Measurements from ENCODE around the gene KCNH8. TPM values are rescaled to one million over a fixed set of nuclear protein-coding genes. Genes with fewer than 3 reads are reported as not detected.
"Not testable (repeated sequence)": the region's sequence is repeated elsewhere in the genome, so short reads cannot be mapped to it uniquely, and the experiment has no call there.

The KCNH8 gene
- total RNA-seq, 1 experiment from 2014 or later = not detected

DNA sequence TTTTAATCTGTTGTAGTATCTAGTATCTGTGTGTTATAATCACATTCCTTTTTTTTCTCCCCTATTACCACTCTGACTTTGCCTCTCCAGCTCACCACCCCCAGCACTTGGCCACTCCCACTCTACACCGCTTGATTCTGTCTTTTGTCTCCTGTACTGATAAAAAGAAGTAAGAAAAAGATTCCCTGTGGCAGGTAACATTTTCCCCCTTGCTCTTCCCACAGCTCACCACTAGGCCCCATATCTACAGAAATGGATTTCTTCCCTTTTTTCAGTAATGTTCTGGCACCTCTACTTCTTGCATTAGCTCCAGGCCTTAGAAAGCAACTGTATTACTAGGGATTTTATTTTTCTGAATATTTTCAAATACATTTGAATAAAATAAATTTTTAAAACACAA is 25.6 kb downstream of the KCNH8 start:
- DNase-seq (ENCODE audit: low read depth) = no peak

DNA sequence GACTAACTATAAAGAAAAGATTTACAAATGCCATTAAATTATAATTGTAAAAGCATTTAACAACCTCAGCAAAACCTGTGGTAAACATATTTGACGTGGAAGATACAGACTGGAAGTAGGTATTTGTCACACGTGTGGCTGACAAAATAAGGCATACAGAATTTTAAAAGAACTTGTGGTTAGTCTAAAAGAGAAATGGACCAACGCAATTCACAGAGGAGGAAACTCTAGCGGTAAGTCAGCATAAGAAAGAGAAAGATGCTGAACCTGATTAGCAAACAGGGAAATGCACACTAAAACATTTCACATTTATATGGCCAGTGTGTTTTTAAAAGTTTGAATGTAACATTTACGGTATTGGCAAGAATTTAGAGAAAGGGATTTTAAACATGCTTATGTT is 35.3 kb downstream of the KCNH8 start:
- no peak for DNase-seq (ENCODE audit: low read depth)

DNA sequence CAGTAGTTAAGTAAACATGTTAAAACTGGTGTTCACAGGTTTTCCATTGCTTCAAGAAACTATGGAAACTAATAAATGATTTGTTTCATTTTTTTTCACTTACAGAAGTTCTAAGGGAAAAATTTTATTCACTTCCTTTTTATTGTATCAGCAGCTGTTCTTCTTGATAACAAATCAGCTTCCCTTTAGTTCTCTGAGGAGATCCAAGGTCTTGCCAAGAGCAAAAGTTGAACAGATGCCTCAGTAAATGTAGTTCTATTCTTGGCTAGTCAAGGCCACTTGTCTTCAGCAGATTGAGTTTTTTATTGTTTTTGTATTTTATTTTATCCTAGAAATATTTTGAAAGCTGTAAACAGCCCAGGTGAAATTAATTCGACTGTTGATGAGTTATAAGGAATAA is 41.8 kb downstream of the KCNH8 start:
- no peak for DNase-seq (ENCODE audit: low read depth)

DNA sequence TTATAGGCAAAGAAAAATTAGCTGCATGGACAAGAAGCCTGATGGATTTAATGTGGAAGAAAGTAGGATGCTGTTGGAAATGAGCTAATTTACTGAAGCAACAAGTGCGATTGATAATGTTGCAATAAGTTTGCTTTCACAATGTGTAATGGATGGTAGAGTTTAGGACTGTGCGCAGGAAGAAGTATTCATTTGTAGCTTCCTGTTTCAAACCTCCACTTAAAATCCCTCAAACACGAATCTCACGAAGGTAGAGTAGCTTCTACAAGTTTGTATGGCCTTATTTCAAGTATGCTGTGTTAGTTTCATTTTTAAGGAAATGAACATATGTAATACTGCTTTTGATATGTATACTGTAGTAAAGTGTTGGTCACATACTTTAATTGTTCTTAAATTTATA is 42.3 kb downstream of the KCNH8 start:
- no peak for DNase-seq (ENCODE audit: low read depth)

DNA sequence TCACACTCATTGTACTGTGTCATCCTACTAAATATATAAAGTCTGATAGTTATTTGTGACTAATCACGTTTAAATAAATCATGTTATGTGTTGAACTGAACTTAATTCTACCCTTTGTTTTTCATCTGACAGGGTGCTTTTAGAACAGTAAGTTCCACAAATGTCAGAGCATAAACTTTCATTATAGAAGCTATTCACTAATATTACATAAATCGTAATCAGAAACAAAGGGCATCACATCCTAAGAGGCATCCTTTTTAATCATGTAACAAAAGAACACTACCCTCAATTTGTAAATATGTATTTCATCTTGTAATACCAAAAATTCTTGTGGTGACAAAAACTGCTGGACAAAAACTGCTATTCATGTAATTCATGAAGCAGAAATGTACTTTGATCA is 50.8 kb downstream of the KCNH8 start:
- no peak for DNase-seq (ENCODE audit: low read depth)

DNA sequence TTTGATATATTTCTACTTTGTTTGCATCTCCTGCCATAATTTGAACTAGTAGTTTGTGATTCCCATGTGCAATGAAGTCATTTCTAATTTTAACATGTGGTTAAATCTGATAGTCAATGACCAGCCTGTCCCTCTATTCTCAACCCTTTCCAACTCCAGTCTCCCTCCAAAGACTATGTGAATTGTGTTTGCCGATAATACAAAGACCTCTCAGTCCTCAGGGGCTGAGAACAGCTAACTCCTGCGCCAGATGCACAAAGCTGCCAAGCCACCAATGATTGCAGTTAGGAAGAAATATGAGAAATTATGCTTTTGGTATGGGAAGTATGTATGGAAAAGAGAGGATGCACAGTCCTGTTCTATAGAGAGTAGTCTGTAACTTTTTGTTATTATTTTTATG is 54.0 kb downstream of the KCNH8 start:
- no peak for DNase-seq (ENCODE audit: low read depth)

DNA sequence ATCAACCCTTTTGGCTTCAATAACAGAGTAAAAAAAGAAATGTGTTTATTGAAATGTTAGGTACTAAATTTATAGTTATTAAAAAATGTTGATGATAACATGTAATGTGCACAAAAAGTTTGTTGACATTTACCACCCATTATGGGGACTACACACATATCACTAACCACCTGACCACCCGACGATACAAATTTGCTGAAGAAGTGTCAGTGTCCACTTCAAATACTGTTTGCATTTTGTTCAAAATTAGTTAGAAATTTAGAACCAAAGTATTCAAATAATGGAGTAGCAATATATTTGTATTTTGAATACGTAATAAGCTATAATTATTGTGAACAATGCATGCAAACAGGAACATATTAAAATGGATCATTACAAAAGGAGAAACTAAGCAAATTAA is 54.4 kb downstream of the KCNH8 start:
- no peak for DNase-seq (ENCODE audit: low read depth)

DNA sequence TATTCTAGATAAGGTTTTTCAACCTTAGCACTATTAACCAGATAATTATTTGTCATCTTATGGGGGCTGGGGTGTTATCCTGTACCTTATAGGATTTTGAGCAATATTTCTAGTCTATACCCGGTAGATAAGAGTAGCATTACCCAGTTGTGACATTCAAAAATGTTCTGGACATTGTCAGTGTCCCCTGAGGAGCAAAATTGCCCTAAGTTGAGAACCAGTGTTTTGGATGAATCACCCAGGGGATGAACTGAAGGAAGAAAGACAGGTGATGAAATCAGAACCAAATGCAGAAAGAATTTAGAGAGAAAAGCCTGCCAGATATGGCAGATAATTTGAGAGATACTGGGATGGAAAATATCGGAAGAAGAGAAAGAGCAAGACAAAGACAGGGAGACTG is 58.2 kb downstream of the KCNH8 start:
- no peak for DNase-seq (ENCODE audit: low read depth)

DNA sequence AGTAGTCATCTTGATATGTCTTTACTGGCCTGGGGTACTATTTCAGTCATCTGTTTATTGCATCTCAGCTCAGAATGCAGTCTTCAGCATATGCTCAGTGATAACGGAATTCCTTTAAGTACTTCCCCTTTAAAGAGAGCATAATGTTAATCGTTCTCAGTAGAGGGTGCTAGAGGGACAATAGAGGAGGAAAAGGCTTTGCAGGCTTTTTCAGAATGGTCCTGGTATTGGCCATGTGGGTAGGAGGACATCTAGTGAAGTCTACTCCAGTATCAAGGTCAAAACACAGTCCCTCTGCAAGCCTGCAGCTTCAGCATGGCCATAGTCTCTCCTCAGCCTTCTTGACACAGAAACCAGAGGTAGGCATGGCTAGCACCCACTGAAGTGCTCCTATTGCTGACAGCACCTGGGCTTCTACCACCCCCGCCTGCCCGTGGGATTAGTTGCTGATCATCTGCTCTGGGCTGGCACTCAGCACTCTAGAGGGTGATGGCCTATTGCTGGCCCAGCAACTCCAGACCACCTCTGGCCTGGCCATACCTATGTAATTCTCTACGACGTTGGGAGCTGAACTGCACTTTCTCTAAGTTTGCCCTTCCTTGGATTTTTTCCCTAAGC is 65.4 kb downstream of the KCNH8 start:
- no peak for DNase-seq (ENCODE audit: low read depth)

DNA sequence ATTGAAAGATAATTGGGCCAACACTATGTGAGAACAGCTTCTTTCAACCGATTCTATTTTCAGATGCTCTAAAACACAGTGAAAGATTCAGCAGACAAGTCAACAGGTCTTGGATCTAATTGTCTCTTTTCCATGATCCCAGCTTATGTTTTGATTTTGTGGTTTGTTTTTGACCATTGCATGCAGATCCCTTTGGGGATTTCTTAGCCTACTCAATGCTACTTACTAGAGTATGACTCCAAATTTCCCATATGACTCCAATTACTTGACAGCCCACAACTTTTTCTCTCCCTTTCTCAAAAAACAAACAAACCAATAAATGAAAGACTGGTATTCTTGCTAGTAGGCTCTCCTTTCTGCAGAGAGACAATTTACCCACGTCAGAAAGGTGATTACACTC is 67.1 kb downstream of the KCNH8 start:
- no peak for DNase-seq (ENCODE audit: low read depth)

DNA sequence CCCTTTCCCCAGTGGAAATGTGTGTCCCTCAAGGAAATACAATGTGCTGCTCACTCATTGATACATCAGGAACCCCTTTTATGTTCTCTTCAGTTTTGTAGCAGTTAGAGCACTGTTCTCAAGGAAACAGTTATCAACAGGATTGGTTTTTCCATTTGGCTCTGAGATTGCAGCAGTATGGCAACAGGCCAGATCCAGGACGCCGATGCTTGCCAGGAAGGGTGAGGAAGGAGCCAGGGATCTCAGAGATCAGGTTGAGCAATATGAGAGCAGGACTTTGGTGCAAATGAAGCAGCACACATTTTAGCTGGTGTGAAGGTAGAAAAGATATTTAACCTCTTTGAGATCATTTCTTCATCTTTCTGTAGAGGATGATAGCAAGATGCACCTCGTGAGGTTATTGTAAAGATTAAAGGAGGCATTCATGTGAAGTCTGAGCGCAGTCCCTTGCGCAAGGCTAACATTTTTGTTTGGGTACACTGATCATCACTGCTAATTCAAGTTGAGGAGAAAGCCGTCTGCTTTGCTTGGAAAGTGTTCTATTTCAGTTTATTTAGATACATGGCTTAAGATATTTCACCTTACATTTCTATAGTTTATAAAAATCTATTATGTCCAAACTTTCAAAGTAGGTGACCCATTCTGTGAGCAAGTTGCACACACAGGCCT is 68.5 kb downstream of the KCNH8 start:
- no peak for DNase-seq (ENCODE audit: low read depth)

DNA sequence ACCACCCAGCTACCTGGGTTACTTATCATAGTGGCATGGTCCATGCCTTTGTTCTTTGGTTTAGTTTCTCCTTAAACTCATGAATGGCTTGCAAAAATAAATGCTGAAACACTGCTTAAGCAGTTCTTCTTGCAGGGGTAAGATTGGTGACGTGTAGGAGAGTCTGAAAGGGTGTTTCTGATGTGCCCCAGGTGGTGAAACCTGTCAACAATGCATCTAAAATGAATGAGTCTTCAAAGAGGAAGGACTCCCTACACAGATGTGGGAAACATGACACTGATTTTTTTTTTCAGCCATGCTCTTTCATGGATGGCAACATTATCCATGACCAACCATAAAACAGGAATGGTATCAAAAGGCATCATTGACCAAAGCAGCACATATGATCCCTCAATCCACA is 72.0 kb downstream of the KCNH8 start:
- DNase-seq (ENCODE audit: low read depth) = no peak

DNA sequence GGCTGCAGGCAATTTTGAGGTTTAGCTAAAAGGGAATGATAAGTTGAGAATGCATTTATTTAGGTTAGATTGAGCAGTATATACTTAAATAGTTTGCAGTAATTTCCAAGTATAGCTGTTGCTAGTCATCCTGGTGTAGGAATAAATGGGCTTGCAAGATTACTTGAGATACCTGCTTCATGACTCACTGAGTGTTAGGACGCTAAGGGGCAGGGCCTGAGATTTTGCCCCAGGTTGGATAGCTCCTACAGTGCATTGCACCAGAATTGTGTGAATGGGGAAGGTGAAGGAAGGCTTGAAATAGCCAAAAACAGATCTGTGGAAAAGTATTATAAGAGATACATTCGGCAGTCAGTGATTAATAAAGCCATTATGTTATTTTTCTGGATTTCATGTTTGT is 72.8 kb downstream of the KCNH8 start:
- DNase-seq (ENCODE audit: low read depth) = no peak

DNA sequence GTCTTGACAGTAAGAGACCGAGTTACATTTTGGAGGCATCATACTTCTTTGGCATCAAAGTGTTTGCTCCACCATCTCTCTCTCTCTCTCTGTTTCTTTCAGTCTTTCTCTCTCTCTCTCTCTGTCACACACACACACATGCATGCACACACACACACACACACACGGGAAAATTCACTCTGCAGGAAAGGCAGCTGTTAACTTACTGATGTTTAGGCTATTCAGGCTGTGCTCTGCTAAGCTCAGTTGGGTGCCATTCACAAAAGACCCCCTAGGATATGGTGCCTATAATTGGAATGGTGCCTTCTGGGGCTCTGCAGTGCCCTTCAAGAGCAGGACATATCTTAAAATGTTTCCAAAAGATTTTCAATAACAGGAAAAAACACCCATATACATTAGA is 78.2 kb downstream of the KCNH8 start:
- no peak for DNase-seq (ENCODE audit: low read depth)

DNA sequence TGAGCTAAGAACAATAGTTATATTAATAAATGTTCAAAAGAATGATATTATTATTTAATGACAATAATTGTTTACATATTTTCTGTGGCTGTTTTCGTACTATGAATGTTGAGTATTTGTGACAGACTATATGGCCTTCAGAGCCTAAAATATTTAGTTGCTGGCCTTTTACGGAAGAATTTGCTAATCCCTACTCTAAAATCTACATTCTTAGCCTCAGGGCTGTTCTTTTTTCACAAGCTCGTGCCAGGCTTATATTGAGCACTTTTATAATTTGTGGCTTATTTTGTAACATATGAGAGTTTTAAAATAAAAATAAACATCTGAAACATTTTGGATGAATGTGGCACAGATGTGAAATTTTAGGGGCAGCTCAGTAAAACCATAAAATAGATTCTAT is 79.9 kb downstream of the KCNH8 start:
- no peak for DNase-seq (ENCODE audit: low read depth)

DNA sequence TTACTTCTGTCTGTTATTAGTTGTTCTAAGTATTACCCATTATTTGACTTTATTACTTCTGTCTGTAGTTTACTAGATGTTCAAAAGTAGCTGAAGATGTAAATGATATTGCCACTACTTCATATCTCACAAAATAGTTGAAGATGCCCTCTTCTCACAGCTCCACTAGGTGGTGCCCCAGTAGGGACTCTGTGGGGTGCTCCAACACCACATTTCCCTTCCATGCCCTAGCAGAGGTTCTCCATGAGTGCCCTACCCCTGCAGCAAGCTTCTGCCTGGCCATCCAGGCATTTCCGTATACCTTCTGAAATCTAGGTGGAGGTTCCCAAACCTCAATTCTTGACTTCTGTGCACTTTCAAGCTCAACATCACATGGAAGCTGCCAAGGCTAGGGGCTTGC is 80.8 kb downstream of the KCNH8 start:
- DNase-seq (ENCODE audit: low read depth) = no peak

DNA sequence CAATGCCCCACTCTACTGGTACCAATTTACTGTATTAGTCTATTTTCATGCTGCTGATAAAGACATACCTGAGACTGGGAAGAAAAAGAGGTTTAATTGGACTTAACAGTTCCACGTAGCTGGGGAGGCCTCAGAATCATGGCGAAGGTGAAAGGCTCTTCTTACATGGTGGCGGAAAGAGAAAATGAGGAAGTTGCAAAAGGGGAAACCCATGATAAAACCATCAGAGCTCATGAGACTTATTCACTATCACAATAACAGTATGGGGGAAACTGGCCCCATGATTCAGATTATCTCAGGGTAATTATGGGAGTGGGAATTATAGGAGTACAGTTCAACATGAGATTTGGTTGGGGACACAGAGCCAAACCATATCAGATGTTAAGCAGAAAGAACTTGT is 81.6 kb downstream of the KCNH8 start:
- DNase-seq (ENCODE audit: low read depth) = not testable (repeated sequence)

DNA sequence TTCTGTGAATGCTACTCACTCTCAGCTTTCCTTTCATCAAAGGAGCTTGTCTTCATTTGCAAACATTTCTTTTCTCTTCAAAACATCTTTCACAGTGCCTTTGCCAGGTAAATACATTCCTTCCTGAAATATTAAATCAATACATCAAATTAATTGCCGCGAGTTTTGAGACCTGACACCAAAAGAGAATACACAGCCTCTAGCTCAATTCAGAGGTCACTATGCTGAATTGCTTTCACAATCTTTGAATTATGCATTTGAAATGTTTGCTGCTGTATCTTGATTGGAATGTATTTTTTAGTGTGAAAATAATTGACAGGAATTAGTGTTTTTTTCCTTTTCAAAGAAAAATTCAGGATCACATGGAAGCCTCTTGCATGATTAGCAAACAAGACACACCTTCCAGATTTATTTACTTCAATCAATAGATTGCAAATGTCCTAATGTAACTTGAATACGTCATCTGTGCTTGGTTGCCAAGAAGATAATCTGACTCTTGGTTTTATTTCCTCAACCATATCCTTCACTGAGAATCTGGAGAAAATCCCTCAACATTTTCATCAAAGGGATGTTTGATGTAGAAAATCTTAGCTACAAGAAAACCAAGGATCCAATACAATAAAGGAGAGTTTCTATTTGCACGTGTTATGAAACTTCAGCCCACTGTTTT is 83.6 kb downstream of the KCNH8 start:
- no peak for DNase-seq (ENCODE audit: low read depth)

DNA sequence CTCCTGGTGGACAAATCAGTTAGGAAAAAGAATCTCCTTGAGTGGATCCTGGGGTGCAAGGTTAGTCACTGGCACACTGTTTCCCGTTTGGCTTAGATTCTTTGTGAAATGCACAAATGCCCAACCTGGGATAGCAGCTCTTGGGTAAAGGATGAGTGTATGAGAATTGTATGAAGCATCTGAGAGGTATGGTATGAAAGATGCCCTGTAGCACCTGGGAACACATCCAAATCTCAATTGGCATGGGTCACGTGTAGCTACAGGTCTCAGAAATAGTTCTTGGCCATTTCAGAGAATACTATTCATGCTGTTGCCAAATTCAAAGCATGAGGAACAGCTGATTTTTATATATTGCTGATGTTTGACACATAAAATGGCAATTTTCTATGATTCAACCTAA is 84.3 kb downstream of the KCNH8 start:
- DNase-seq (ENCODE audit: low read depth) = no peak

DNA sequence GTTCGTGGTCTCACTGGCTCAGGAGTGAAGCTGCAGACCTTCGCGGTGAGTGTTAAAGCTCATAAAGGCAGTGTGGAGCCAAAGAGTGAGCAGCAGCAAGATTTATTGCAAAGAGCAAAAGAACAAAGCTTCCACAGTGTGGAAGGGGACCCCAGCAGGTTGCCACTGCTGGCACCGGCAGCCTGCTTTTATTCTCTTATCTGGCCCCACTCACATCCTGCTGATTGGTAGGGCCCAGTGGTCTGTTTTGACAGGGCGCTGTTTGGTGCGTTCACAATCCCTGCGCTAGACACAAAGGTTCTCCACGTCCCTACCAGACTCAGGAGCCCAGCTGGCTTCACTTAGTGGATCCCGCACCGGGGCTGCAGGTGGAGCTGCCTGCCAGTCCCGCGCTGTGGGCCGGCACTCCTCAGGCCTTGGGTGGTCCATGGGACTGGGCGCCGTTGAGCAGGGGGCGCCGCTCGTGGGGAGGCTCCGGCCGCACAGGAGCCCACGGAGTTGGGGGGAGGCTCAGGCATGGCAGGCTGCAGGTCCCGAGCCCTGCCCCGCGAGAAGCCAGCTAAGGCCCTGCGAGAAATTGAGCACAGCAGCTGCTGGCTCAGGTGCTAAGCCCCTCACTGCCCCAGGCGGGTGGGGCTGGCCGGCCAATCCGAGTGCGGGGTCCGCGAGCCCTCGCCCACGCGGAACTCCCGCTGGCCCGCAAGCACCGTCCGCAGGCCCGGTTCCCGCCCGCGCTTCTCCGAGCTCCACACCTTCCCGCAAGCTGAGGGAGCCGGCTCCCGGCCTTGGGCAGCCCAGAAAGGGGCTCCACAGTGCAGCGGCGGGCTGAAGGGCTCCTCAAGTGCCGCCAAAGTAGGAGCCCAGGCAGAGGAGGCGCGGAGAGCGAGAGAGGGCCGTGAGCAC is 85.8 kb downstream of the KCNH8 start:
- DNase-seq (ENCODE audit: low read depth) = not testable (repeated sequence)

DNA sequence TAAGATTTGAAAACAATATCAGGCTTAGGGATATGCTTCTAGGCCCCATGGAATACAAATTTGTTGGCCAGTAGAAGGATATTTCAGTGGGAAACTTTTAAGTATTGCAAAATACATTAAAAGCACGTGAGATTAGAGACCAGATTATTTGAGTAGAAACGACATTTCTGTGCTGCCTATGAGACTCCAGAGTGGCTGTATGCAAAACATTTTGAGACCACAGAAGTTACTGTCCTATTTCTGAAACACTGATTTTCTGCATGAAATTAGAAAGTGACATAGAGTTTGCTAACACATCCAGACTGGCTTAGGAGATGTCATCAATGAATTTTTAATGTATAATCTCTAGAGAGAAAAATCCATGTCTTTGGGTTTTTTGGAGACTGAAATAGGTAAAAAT is 99.8 kb downstream of the KCNH8 start:
- DNase-seq (ENCODE audit: low read depth) = no peak

DNA sequence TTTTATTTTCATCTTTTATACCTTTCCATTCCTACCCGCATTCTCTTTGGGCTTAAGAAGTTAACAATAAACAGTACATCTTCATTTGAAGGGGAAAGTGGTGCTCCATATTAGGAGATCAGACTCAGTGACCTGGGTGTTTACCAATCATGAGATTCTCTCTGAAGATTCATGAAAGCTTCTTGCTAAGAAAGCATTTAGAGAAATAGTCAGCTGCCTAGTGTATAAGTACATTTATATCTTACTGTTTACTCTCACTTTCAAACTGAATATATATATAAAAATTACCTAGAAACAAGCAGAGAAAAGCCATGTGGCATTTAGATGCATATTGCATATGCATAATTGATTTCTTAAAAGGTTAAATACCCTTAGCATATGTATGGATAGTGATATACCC is 100.5 kb downstream of the KCNH8 start:
- DNase-seq (ENCODE audit: low read depth) = no peak

All from LHCN-M2 (cell line).